ENCODE measurements around the gene ZFHX3.
"Not testable (repeated sequence)": the region's sequence is repeated elsewhere in the genome, so short reads cannot be mapped to it uniquely, and the experiment has no call there.

Gene ZFHX3

GRCh38 chr16:73002866-73003265, 45.1 kb downstream of the ZFHX3 start:
- H3K4me3 ChIP-seq, result no peak overlapping the region
- TF ChIP-seq Cebpa-rat (IDR thresholded peaks at IDR 0.05), result no peak
- no peak overlapping the region for H3K27ac ChIP-seq
- H4K20me1 ChIP-seq, result peaks cover 0 to 97% (median 0%) of the 10 kb centered on the region in 11 experiments; a peak in 6 of 22 replicates
- no peaks in the 10 kb centered on the region for H3K27me3 ChIP-seq
- no peak overlapping the region for H3K9ac ChIP-seq
- peaks cover 9 to 22% (median 17%) of the 10 kb centered on the region in 11 experiments; a peak in 21 of 22 replicates for H3K9me3 ChIP-seq (replicated peaks in 1 of 11)
- no peak overlapping the region for H3K4me2 ChIP-seq
- peaks cover 0 to 25% (median 0%) of the 10 kb centered on the region in 11 experiments; a peak in 4 of 22 replicates for H3K36me3 ChIP-seq
- H3K4me1 ChIP-seq, result peaks cover 0 to 8% (median 0%) of the 10 kb centered on the region in 10 experiments; a peak in 6 of 20 replicates

- H3K9ac ChIP-seq, result no peak overlapping the region
- peaks cover 0 to 97% (median 0%) of the 10 kb centered on the region in 11 experiments; a peak in 6 of 22 replicates for H4K20me1 ChIP-seq
- H3K27me3 ChIP-seq, result no peaks in the 10 kb centered on the region
- H3K27ac ChIP-seq, result no peak overlapping the region
- TF ChIP-seq Cebpa-rat (IDR thresholded peaks at IDR 0.05), result no peak
- H3K9me3 ChIP-seq (replicated peaks in 1 of 11), result peaks cover 9 to 22% (median 17%) of the 10 kb centered on the region in 11 experiments; a peak in 21 of 22 replicates
- no peak overlapping the region for H3K4me2 ChIP-seq
- peaks cover 0 to 31% (median 0%) of the 10 kb centered on the region in 11 experiments; a peak in 4 of 22 replicates for H3K36me3 ChIP-seq
- no peak overlapping the region for H3K4me3 ChIP-seq
- H3K4me1 ChIP-seq, result peaks cover 0 to 21% (median 5%) of the 10 kb centered on the region in 10 experiments; a peak in 10 of 20 replicates
Measured at GRCh38 chr16:73000907-73001521, 46.9 kb downstream of the ZFHX3 start.

- H3K27ac ChIP-seq, result no peak overlapping the region
- TF ChIP-seq Cebpa-rat (IDR thresholded peaks at IDR 0.05), result no peak
Measured at GRCh38 chr16:73000020-73000906, 47.7 kb downstream of the ZFHX3 start.

GRCh38 chr16:72999541-73000019, 48.3 kb downstream of the ZFHX3 start:
- peaks cover 0 to 34% (median 5%) of the 10 kb centered on the region in 10 experiments; a peak in 10 of 20 replicates for H3K4me1 ChIP-seq
- TF ChIP-seq Cebpa-rat (IDR thresholded peaks at IDR 0.05), result no peak
- peaks cover 9 to 22% (median 17%) of the 10 kb centered on the region in 11 experiments for H3K9me3 ChIP-seq (replicated peaks in 1 of 11)
- peaks cover 0 to 97% (median 0%) of the 10 kb centered on the region in 11 experiments; a peak in 6 of 22 replicates for H4K20me1 ChIP-seq
- H3K4me2 ChIP-seq, result no peak overlapping the region; a peak in 1 of 22 replicates
- H3K9ac ChIP-seq, result no peak overlapping the region
- no peak overlapping the region for H3K27ac ChIP-seq
- H3K36me3 ChIP-seq, result peaks cover 0 to 31% (median 0%) of the 10 kb centered on the region in 11 experiments; a peak in 4 of 22 replicates
- H3K4me3 ChIP-seq, result no peak overlapping the region
- H3K27me3 ChIP-seq, result no peaks in the 10 kb centered on the region

More at GRCh38 chr16:73000020-73000906, 47.7 kb downstream of the ZFHX3 start:
- Histone ChIP-seq H3K4me3 (no peak overlapping the region), H3K36me3 (peaks cover 0 to 31% (median 0%) of the 10 kb centered on the region in 11 experiments; a peak in 4 of 22 replicates), H3K4me1 (peaks cover 0 to 29% (median 5%) of the 10 kb centered on the region in 10 experiments; a peak in 10 of 20 replicates), H3K9me3 (replicated peaks in 1 of 11) (peaks cover 9 to 22% (median 17%) of the 10 kb centered on the region in 11 experiments), H3K27me3 (no peaks in the 10 kb centered on the region), H3K9ac (no peak overlapping the region), H3K4me2 (no peak overlapping the region; a peak in 3 of 22 replicates), H4K20me1 (peaks cover 0 to 97% (median 0%) of the 10 kb centered on the region in 11 experiments; a peak in 6 of 22 replicates)

GRCh38 chr16:72997141-72997542, 50.8 kb downstream of the ZFHX3 start:
- Histone ChIP-seq H3K4me2 (peak overlapping the region in 6 of 11 experiments; percentile 3 to 43 (median 19); a peak in 9 of 22 replicates), H3K4me3 (no peak overlapping the region), H3K27me3 (no peaks in the 10 kb centered on the region), H3K27ac (peak overlapping the region in 2 of 11 experiments; percentile 21 to 27; a peak in 1 of 22 replicates), H3K9me3 (replicated peaks in 1 of 11) (peaks cover 9 to 22% (median 16%) of the 10 kb centered on the region in 11 experiments), H3K36me3 (peaks cover 0 to 30% (median 0%) of the 10 kb centered on the region in 11 experiments; a peak in 4 of 22 replicates), H4K20me1 (peaks cover 0 to 100% (median 0%) of the 10 kb centered on the region in 11 experiments; a peak in 7 of 22 replicates), H3K9ac (no peak overlapping the region), H3K4me1 (peaks cover 0 to 38% (median 5%) of the 10 kb centered on the region in 10 experiments; a peak in 10 of 20 replicates)
- TF ChIP-seq Cebpa-rat (IDR thresholded peaks at IDR 0.05), result 0 out of 22 replicates have a peak, but pooled peaks of 1 of the 11 experiments have one; percentile 42

- Histone ChIP-seq H3K4me2 (peak overlapping the region in 3 of 11 experiments; percentile 3 to 31 (median 19); a peak in 4 of 22 replicates), H3K27me3 (no peaks in the 10 kb centered on the region), H3K9ac (no peak overlapping the region), H4K20me1 (peaks cover 0 to 100% (median 0%) of the 10 kb centered on the region in 11 experiments; a peak in 7 of 22 replicates), H3K36me3 (peaks cover 0 to 23% (median 0%) of the 10 kb centered on the region in 11 experiments; a peak in 3 of 22 replicates), H3K27ac (peak overlapping the region in 2 of 11 experiments; percentile 21 to 27; a peak in 2 of 22 replicates), H3K4me1 (peaks cover 0 to 41% (median 5%) of the 10 kb centered on the region in 10 experiments; a peak in 10 of 20 replicates), H3K4me3 (no peak overlapping the region), H3K9me3 (replicated peaks in 1 of 11) (peaks cover 9 to 16% (median 11%) of the 10 kb centered on the region in 11 experiments)
- no peak for TF ChIP-seq Cebpa-rat (IDR thresholded peaks at IDR 0.05)
Measured at GRCh38 chr16:72996291-72997062, 51.5 kb downstream of the ZFHX3 start.

GRCh38 chr16:72995882-72996270, 52.1 kb downstream of the ZFHX3 start:
- Histone ChIP-seq H4K20me1 (peaks cover 0 to 100% (median 0%) of the 10 kb centered on the region in 11 experiments; a peak in 7 of 22 replicates), H3K9me3 (replicated peaks in 1 of 11) (peaks cover 3 to 10% (median 5%) of the 10 kb centered on the region in 11 experiments; a peak in 20 of 22 replicates), H3K4me2 (peak overlapping the region in 2 of 11 experiments; percentile 17 to 44; a peak in 2 of 22 replicates), H3K36me3 (peaks cover 0 to 17% (median 0%) of the 10 kb centered on the region in 11 experiments; a peak in 2 of 22 replicates), H3K4me1 (peaks cover 0 to 47% (median 5%) of the 10 kb centered on the region in 10 experiments; a peak in 10 of 20 replicates)
- H3K27me3 ChIP-seq, H3K27ac ChIP-seq, H3K4me3 ChIP-seq, H3K9ac ChIP-seq: not testable (repeated sequence)

Measured in BLaER1 treated with 17β-estradiol and CSF1 and Interleukin-3, amounts not matched to agents 10 nM and 100 nM (cell line).